ENCODE results near the gene ADSL. TPM values are rescaled to one million over a fixed set of nuclear protein-coding genes. Genes with fewer than 3 reads are reported as not detected.

Gene ADSL
- total and polyA plus RNA-seq, 2 of the 4 experiments (the other 2 are of a cell fraction): 93.6 to 229 TPM

- BruUV-seq (replicated peaks): no TSS peak
- in situ Hi-C loops (cut with MboI; ENCODE audit: low sequenced_read_pairs) (loop anchor here (25.0 kb wide), 1 partner anchor 462 kb away; no protein-coding TSS in a partner anchor), intact Hi-C loops (cut with micrococcal nuclease) (no loop called here), dilution Hi-C loops (cut with HindIII; ENCODE audit: low sequenced_read_pairs, unreplicated experiment) (no loop called here)
- Histone ChIP-seq H3K36me3 (ENCODE audit: control insufficient read depth, insufficient read depth, low read length) (peaks cover 86% of the 10 kb centered on the region), H3K4me3 (ENCODE audit: insufficient read depth, low read depth, low read length) (no peak overlapping the region), H2BK15ac (ENCODE audit: low read depth, low read length) (no peak overlapping the region), H2AK9ac (replicated peaks; ENCODE audit: low read depth, low read length, poor library complexity) (peak overlapping the region; percentile 45), H2BK5ac (ENCODE audit: low read depth, low read length, poor library complexity, severe bottlenecking) (no peak overlapping the region), H4K8ac (ENCODE audit: low read depth in 2 of 2, low read length in 2 of 2) (no peak overlapping the region), H3K4ac (ENCODE audit: low read depth, low read length) (no peak overlapping the region), H3K9me3 (ENCODE audit: control insufficient read depth, insufficient read depth, low read length) (no peaks in the 10 kb centered on the region), H3K18ac (ENCODE audit: low read depth, low read length) (no peak overlapping the region), H3K14ac (replicated peaks; ENCODE audit: low read depth, low read length) (no peak overlapping the region), H3K9me1 (ENCODE audit: insufficient read depth, low read length) (peaks cover 24% of the 10 kb centered on the region), H3K23ac (ENCODE audit: low read depth, low read length) (no peak overlapping the region), H3K27me3 (ENCODE audit: control insufficient read depth, insufficient read depth, low read length) (no peaks in the 10 kb centered on the region), H3K27ac (ENCODE audit: insufficient read depth, low read length) (no peak overlapping the region), H3K56ac (ENCODE audit: extremely low read depth, insufficient read depth, low read length) (no peak overlapping the region), H4K5ac (ENCODE audit: low read depth, low read length) (no peak overlapping the region), H4K20me1 (ENCODE audit: insufficient read depth, low read length) (peaks cover 37% of the 10 kb centered on the region), H3K4me1 (ENCODE audit: control insufficient read depth, insufficient read depth, low read length) (peaks cover 4% of the 10 kb centered on the region; the same call in 1 of the 2 replicates), H3K9ac (ENCODE audit: low read depth, low read length) (no peak overlapping the region), H2AFZ (replicated peaks; ENCODE audit: low read length, poor library complexity) (no peak overlapping the region), H2BK120ac (ENCODE audit: low read depth, low read length) (no peak overlapping the region), H2AK5ac (ENCODE audit: low read depth, low read length) (no peak overlapping the region), H4K91ac (ENCODE audit: insufficient read depth, low read depth, low read length) (no peak overlapping the region), H3K4me2 (ENCODE audit: low read depth, low read length) (no peak overlapping the region), H2BK20ac (ENCODE audit: low read depth, low read length) (no peak overlapping the region), H3K79me1 (ENCODE audit: low read depth in 1 of 2, low read length in 2 of 2) (peaks cover 23 to 88% of the 10 kb centered on the region in 2 experiments)
- TF ChIP-seq FOS (IDR thresholded peaks at IDR 0.05; ENCODE audit: low read depth, low read length) (no peak), SMC3 (IDR thresholded peaks at IDR 0.05; ENCODE audit: low read depth, low read length) (no peak), CTCF (conservative IDR thresholded peaks at IDR 0.05; ENCODE audit: low read depth, low read length) (no peak)
- ATAC-seq (ENCODE audit: low read depth) (no peak), DNase-seq (no peak)
- 100% methylated on average over 3 of the region's 5 CpGs; no CpG with 5 or more reads in 1 of the 2 experiments for WGBS, 2 experiments (ENCODE audit: extremely low coverage in 2 of 2, insufficient read length in 1 of 2)
- ChIA-PET CTCF (interaction anchor here (1.1 kb wide), 1 partner anchor 222 kb away, joined by 3 read pairs; no protein-coding TSS in a partner anchor), POLR2A (ENCODE audit: unreplicated experiment) (no interaction called here)
Measured at GRCh38 chr22:40425082-40425481, 78.8 kb downstream of the ADSL start.
